DMS153 treated with DMSO at 0.1 percent for 48 hours (cell line): Measurements from ENCODE around the gene CMTM8.
A peak's percentile ranks its signal among the peaks of the same experiment; 100 is the strongest.

Experiments used
- DNase-seq: peaks from one replicate; lab custom pipeline; 2025; ENCODE audit not compliant: unreplicated experiment; lab: John Stamatoyannopoulos, UW

CMTM8 gene

GRCh38 chr3:32405711-32406323 is 167.3 kb downstream of the CMTM8 start:
- no peak for DNase-seq

- DNase-seq, result peak; percentile 30
These were observed 168.3 kb downstream of the CMTM8 start for GRCh38 chr3:32406486-32407408.

- no peak for DNase-seq
These were observed 172.1 kb downstream of the CMTM8 start for GRCh38 chr3:32410367-32411246.

- DNase-seq, result no peak
These were observed 173.0 kb downstream of the CMTM8 start for GRCh38 chr3:32411442-32411841.

- no peak for DNase-seq
These were observed 174.4 kb downstream of the CMTM8 start for GRCh38 chr3:32412887-32413286.

- DNase-seq, result no peak
These were observed 175.5 kb downstream of the CMTM8 start for GRCh38 chr3:32413845-32414521.

GRCh38 chr3:32414522-32415202 is 176.2 kb downstream of the CMTM8 start:
- no peak for DNase-seq

- DNase-seq, result no peak
These were observed 181.3 kb downstream of the CMTM8 start for GRCh38 chr3:32419742-32420125.
